ENCODE data around the gene TEDC1.

GRCh38 chr14:105480199-105480746 lies 10.8 kb upstream of the TEDC1 start:
- no peak for TF ChIP-seq CTCF (IDR thresholded peaks at IDR 0.05)
- TF ChIP-seq POLR2A (IDR thresholded peaks at IDR 0.05): no peak

Data from body of pancreas (tissue), 4 donors.